Adrenal gland (tissue), 5 donors: ENCODE measurements around the gene FOXE3.

ENCODE experiments used
- POLR2A ChIP-seq, 2 donors: fragments of 450-650 bp; IDR thresholded peaks; one replicate each; pipeline ENCODE4 v1.6.1; 2017; ENCODE audit warnings: antibody characterized with exemption in 2 of 2, mild to moderate bottlenecking in 2 of 2, moderate library complexity in 1 of 2
- TF ChIP-seq, protein P1 (sequence below), 6 experiments: fragments of 450-650 bp in 4 of 6; fragments of 200-600 bp in 2 of 6; sonication (generic) in 1 of 6; IDR thresholded peaks; 1 replicate in 5 of 6; 2 replicates in 1 of 6; pipeline versions ENCODE4 v1.5.1 to v1.8.0; 2016 to 2021; ENCODE audit warnings: antibody characterized with exemption in 6 of 6, mild to moderate bottlenecking in 2 of 6, moderate library complexity in 1 of 6
- donor health status: DM: no; HTN: no; CAD: no.

DNA sequence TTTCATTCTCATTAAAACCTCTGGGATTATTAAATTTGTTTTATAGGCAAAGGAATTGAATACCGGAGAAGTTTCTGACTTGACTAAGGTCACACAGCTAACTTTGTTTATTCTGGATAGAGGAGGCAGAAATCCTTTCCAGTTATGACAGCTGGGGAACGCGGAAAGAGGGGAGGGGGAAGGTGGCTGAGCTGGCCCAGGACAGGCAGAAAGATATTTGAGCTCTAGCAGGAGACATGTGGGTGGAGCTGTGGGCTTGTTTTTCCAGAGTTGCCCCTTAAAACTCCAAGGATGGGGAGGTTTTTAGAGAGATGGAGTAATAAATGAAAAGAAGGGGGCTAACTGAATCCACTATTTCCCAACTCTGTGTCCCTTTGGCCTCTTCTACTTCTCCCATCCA, 49.5 kb downstream of the FOXE3 start:
- TF ChIP-seq, protein P1, sequence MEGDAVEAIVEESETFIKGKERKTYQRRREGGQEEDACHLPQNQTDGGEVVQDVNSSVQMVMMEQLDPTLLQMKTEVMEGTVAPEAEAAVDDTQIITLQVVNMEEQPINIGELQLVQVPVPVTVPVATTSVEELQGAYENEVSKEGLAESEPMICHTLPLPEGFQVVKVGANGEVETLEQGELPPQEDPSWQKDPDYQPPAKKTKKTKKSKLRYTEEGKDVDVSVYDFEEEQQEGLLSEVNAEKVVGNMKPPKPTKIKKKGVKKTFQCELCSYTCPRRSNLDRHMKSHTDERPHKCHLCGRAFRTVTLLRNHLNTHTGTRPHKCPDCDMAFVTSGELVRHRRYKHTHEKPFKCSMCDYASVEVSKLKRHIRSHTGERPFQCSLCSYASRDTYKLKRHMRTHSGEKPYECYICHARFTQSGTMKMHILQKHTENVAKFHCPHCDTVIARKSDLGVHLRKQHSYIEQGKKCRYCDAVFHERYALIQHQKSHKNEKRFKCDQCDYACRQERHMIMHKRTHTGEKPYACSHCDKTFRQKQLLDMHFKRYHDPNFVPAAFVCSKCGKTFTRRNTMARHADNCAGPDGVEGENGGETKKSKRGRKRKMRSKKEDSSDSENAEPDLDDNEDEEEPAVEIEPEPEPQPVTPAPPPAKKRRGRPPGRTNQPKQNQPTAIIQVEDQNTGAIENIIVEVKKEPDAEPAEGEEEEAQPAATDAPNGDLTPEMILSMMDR (IDR thresholded peaks at IDR 0.05): no peak
- no peak for TF ChIP-seq POLR2A (IDR thresholded peaks at IDR 0.05)
